SU-DHL-6 (cell line): Measurements from ENCODE around the gene STN1.

Experiments used
- H2AFZ ChIP-seq: fragments of 200-600 bp; sonication (generic); 2 replicates; pipeline ENCODE4 v1.6.1; 2014; ENCODE audit warnings: low read depth, mild to moderate bottlenecking, moderate library complexity, mixed read lengths, antibody characterized with exemption, low read length; ENCODE audit not compliant: severe bottlenecking
- H3F3A ChIP-seq: fragments of 200-600 bp; shearing (Covaris generic); 2 replicates; pipeline ENCODE4 v1.6.0; 2016; ENCODE audit warnings: antibody characterized with exemption, mild to moderate bottlenecking; ENCODE audit not compliant: insufficient read depth
- H3K27ac ChIP-seq: fragments of 200-600 bp; sonication (generic); 2 replicates; pipeline ENCODE4 v1.5.1; 2016; ENCODE audit warnings: low read depth, mild to moderate bottlenecking, low read length, moderate library complexity, mixed read lengths
- H3K27me3 ChIP-seq: fragments of 200-600 bp; sonication (generic), shearing (Covaris generic); 2 replicates; pipeline ENCODE4 v1.6.0; 2014; ENCODE audit warnings: mild to moderate bottlenecking, low read length
- H3K36me3 ChIP-seq: fragments of 200-600 bp; sonication (generic); 2 replicates; pipeline ENCODE4 v1.6.1; 2014; ENCODE audit warnings: mild to moderate bottlenecking, low read length, mixed read lengths
- H3K4me2 ChIP-seq: fragments of 300-600, 200-600 bp; shearing (Covaris generic), sonication (generic); 2 replicates; pipeline ENCODE4 v1.6.0; 2014; ENCODE audit warnings: low read length, low read depth, mild to moderate bottlenecking; ENCODE audit not compliant: poor library complexity, severe bottlenecking
- H3K4me3 ChIP-seq: fragments of 200-600 bp; sonication (generic); 2 replicates; pipeline ENCODE4 v1.5.1; 2014; ENCODE audit warnings: antibody characterized with exemption, low read length, mild to moderate bottlenecking, mixed read lengths; ENCODE audit not compliant: insufficient read depth, poor library complexity, severe bottlenecking
- H3K79me2 ChIP-seq: fragments of 200-600 bp; sonication (generic); 2 replicates; pipeline ENCODE4 v1.6.1; 2014; ENCODE audit warnings: mild to moderate bottlenecking, low read length, moderate library complexity; ENCODE audit not compliant: insufficient read depth
- H3K9ac ChIP-seq: fragments of 200-600 bp; sonication (generic); 2 replicates; pipeline ENCODE4 v1.7.0; 2014; ENCODE audit warnings: mild to moderate bottlenecking, low read length
- H3K9me2 ChIP-seq: fragments of 200-600 bp; sonication (generic); replicated peaks from 2 replicates; pipeline ENCODE4 v1.6.1; 2014; ENCODE audit warnings: low read length; ENCODE audit not compliant: insufficient read depth
- H3K9me3 ChIP-seq: fragments of 200-600 bp; sonication (generic); 2 replicates; pipeline ENCODE4 v1.6.1; 2014; ENCODE audit warnings: low read length, mixed read lengths; ENCODE audit not compliant: insufficient read depth
- H4K20me1 ChIP-seq: fragments of 200-600 bp; sonication (generic); 2 replicates; pipeline ENCODE4 v1.6.1; 2014; ENCODE audit warnings: low read depth, mild to moderate bottlenecking, antibody characterized with exemption, low read length, moderate library complexity, mixed read lengths
- EZH2phosphoT487 ChIP-seq: fragments of 200-600 bp; sonication (generic), shearing (Covaris generic); conservative IDR thresholded peaks from 2 replicates; pipeline ENCODE4 v1.6.1; 2018; ENCODE audit warnings: mild to moderate bottlenecking, antibody characterized with exemption, low read length, moderate library complexity, mixed read lengths
- TF ChIP-seq, protein P1 (sequence below): fragments of 200-600 bp; sonication (generic); IDR thresholded peaks from one replicate; pipeline ENCODE4 v1.5.1; 2017; ENCODE audit warnings: antibody characterized with exemption, mild to moderate bottlenecking, low read length, moderate library complexity; ENCODE audit not compliant: insufficient read depth, poor library complexity, severe bottlenecking

Gene STN1

DNA sequence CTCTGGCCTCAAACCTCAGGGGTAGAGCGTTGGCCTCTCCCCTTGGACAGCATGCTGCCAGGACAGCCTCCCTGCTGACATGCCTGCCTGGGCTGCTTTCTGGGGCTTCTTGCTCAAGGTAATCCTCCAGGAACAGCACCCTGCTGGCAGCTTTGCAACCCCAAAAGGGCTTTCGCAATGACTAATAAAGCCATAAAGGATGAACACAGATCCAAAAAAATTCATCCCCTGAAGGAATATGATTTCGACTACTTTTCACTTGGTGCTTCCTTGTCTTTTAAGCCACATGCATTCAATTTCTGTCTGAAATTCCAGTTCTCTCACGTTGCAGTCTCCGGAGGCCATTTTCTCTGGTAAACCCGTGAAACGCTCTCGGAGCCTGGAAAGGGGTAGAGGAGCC lies 47.5 kb downstream of the STN1 start:
- Histone ChIP-seq H3K36me3 (no peaks in the 10 kb centered on the region), H2AFZ (no peak overlapping the region), H3F3A (no peaks in the 10 kb centered on the region), H3K9ac (no peak overlapping the region), H3K27me3 (no peaks in the 10 kb centered on the region), H3K4me2 (no peak overlapping the region), H3K4me3 (no peak overlapping the region), H3K9me2 (no peaks in the 10 kb centered on the region), H3K27ac (no peak overlapping the region), H4K20me1 (no peaks in the 10 kb centered on the region), H3K79me2 (no peaks in the 10 kb centered on the region), H3K9me3 (no peaks in the 10 kb centered on the region; the same call in 1 of the 2 replicates)
- no peak for TF ChIP-seq EZH2phosphoT487
- TF ChIP-seq, protein P1, sequence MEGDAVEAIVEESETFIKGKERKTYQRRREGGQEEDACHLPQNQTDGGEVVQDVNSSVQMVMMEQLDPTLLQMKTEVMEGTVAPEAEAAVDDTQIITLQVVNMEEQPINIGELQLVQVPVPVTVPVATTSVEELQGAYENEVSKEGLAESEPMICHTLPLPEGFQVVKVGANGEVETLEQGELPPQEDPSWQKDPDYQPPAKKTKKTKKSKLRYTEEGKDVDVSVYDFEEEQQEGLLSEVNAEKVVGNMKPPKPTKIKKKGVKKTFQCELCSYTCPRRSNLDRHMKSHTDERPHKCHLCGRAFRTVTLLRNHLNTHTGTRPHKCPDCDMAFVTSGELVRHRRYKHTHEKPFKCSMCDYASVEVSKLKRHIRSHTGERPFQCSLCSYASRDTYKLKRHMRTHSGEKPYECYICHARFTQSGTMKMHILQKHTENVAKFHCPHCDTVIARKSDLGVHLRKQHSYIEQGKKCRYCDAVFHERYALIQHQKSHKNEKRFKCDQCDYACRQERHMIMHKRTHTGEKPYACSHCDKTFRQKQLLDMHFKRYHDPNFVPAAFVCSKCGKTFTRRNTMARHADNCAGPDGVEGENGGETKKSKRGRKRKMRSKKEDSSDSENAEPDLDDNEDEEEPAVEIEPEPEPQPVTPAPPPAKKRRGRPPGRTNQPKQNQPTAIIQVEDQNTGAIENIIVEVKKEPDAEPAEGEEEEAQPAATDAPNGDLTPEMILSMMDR, result no peak

DNA sequence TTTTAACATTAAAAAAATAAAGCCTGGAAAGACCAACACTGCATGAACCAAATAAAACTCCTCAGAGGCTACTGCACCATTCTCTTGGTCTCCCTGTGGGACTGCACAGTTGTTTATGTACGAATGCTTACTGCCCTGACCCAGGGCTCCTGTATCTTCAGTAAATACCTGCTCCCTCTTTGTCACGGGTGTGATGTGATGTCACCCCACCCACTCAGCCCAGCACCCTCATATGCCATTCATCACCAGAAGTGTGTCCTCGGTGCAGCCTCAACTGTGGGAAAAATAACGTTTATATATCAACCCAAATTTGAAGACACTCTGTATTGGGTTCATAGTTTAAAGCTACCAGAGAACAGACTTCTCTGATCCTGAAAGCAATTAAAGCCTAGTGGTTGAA lies 48.6 kb downstream of the STN1 start:
- no peak for TF ChIP-seq EZH2phosphoT487
- TF ChIP-seq, protein P1, result no peak
- no peaks in the 10 kb centered on the region for H3K27me3 ChIP-seq
- H2AFZ ChIP-seq, result no peak overlapping the region
- H4K20me1 ChIP-seq, result no peaks in the 10 kb centered on the region
- H3K79me2 ChIP-seq, result no peaks in the 10 kb centered on the region
- no peaks in the 10 kb centered on the region for H3K9me2 ChIP-seq
- H3F3A ChIP-seq, result no peaks in the 10 kb centered on the region
- H3K27ac ChIP-seq, result no peak overlapping the region
- no peaks in the 10 kb centered on the region; the same call in 1 of the 2 replicates for H3K9me3 ChIP-seq
- no peak overlapping the region for H3K4me3 ChIP-seq
- no peaks in the 10 kb centered on the region for H3K36me3 ChIP-seq
- no peak overlapping the region for H3K9ac ChIP-seq
- no peak overlapping the region for H3K4me2 ChIP-seq

DNA sequence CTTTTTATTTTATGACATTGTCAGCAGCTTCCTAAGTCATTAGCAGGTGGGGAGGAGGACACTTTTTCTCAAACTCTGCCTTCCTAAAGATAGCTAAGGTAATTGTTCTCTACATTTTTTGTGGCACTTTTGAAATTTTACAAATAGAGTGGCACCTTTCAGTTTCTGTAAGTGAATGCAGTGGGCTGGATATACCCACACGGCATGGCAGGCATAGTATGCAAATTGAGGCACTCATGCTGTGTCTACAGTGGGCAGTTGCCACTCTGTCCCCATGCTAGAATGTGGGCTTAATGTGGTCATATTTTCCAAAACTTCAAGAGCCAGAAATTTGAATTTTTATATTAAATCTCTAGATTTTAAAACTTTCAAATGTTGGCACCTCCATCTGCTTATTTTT lies 49.8 kb downstream of the STN1 start:
- Histone ChIP-seq H3K27me3 (no peaks in the 10 kb centered on the region), H3K4me2 (no peak overlapping the region), H3K9ac (no peak overlapping the region), H3K79me2 (no peaks in the 10 kb centered on the region), H3K9me3 (no peaks in the 10 kb centered on the region; the same call in 1 of the 2 replicates), H3K4me3 (no peak overlapping the region), H3K36me3 (no peaks in the 10 kb centered on the region), H3K27ac (no peak overlapping the region), H3K9me2 (no peaks in the 10 kb centered on the region), H3F3A (no peaks in the 10 kb centered on the region), H2AFZ (no peak overlapping the region), H4K20me1 (no peaks in the 10 kb centered on the region)
- TF ChIP-seq, protein P1, result no peak
- no peak for TF ChIP-seq EZH2phosphoT487

DNA sequence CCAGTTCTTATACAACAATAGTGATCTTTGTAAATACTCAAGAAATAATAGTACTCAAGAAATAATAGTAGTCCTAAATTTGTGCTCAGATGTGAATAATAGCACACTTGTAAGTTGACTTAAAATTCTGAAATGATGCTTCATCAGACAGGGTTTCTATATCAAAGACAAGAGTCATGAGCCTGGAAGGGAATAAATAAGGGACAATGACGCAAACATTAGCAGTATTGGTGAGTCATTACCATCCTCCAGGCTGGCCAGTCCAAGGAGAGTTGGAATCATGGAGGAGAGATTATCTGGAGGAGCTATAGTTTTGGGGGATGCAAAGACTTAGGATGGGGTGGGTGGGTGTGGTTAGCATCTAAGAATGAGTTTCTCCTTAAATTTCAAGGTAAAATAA lies 56.5 kb downstream of the STN1 start:
- Histone ChIP-seq H3K36me3 (no peaks in the 10 kb centered on the region), H3F3A (no peaks in the 10 kb centered on the region), H3K9me2 (no peaks in the 10 kb centered on the region), H2AFZ (no peak overlapping the region), H3K79me2 (no peaks in the 10 kb centered on the region), H3K27me3 (no peaks in the 10 kb centered on the region), H3K9me3 (no peaks in the 10 kb centered on the region; the same call in 1 of the 2 replicates), H3K27ac (no peak overlapping the region), H3K4me3 (no peak overlapping the region), H3K4me2 (no peak overlapping the region), H4K20me1 (no peaks in the 10 kb centered on the region), H3K9ac (no peak overlapping the region)
- TF ChIP-seq EZH2phosphoT487, result no peak
- TF ChIP-seq, protein P1, result no peak
